Transverse colon (tissue), 4 donors: Measurements from ENCODE around the gene CLCNKA. TPM values are rescaled to one million over a fixed set of nuclear protein-coding genes. Genes with fewer than 3 reads are reported as not detected.

Source experiments
- DNase-seq: peaks from one replicate; pipeline ENCODE4 v3.0.0-alpha.2; 2019
- H3K27ac ChIP-seq, 4 donors: fragments of 200-600 bp; sonication (generic); 2 replicates each; pipeline ENCODE4 v1.5.1; 2016 to 2018; ENCODE audit warnings: inconsistent platforms in 4 of 4
- H3K27me3 ChIP-seq: fragments of 200-600 bp; sonication (generic); 2 replicates; pipeline ENCODE4 v1.5.1; 2017; ENCODE audit warnings: inconsistent platforms
- H3K36me3 ChIP-seq, 4 donors: fragments of 200-600 bp; sonication (generic); 2 replicates each; pipeline ENCODE4 v1.5.1; 2017 to 2019; ENCODE audit warnings: inconsistent platforms in 4 of 4
- H3K4me1 ChIP-seq, 4 donors: fragments of 200-600 bp; sonication (generic); 2 replicates each; pipeline ENCODE4 v1.5.1; 2017 to 2020; ENCODE audit warnings: inconsistent platforms in 4 of 4
- H3K4me3 ChIP-seq, 4 donors: fragments of 200-600 bp; sonication (generic); 1 replicate in 1 of 4; 2 replicates in 3 of 4; pipeline versions ENCODE4 v1.5.1 to v1.6.1; 2017 to 2019; ENCODE audit warnings: inconsistent platforms in 4 of 4
- H3K9me3 ChIP-seq, 2 donors: fragments of 200-600 bp; sonication (generic); 2 replicates each; pipeline ENCODE4 v1.5.1; 2017 to 2019; ENCODE audit warnings: inconsistent platforms in 2 of 2
- CTCF ChIP-seq, 5 experiments: fragments of 200-600 bp in 3 of 5; fragments of 450-650 bp in 2 of 5; sonication (generic) in 3 of 5; IDR thresholded peaks; 1 replicate in 2 of 5; 2 replicates in 3 of 5; pipeline ENCODE4 v1.5.1; 2016 to 2017; ENCODE audit warnings: antibody characterized with exemption in 5 of 5, inconsistent platforms in 3 of 5, mild to moderate bottlenecking in 2 of 5, moderate library complexity in 1 of 5
- EP300 ChIP-seq: sonication (generic); formaldehyde crosslinking; IDR thresholded peaks from one replicate; pipeline ENCODE4 v1.6.1; 2017; ENCODE audit warnings: antibody characterized with exemption, low read depth
- POLR2A ChIP-seq: fragments of 450-650 bp; IDR thresholded peaks from one replicate; pipeline ENCODE4 v1.6.1; 2016; ENCODE audit warnings: antibody characterized with exemption, mild to moderate bottlenecking, moderate library complexity
- POLR2AphosphoS5 ChIP-seq, 3 donors: sonication (generic); formaldehyde crosslinking; IDR thresholded peaks; one replicate each; pipeline ENCODE4 v1.6.1; 2016; ENCODE audit warnings: antibody characterized with exemption in 3 of 3
- WGBS, 2 donors: methylation state at CpG; one replicate each; pipeline ENCODE4 v1.1.5; 2018; ENCODE audit warnings: low coverage in 1 of 2; 5-methylcytosine and 5-hydroxymethylcytosine counted together
- in situ Hi-C, 4 donors: fragments of 200-750 bp; cut with MboI; loops; one replicate each; pipeline versions ENCODE4 v1.15.0 to v1.15.1; 2017; ENCODE audit warnings: low sequenced_read_pairs in 3 of 4, low pct_ligation_motif_present in 1 of 4, low pct_unique_long_range_greater_than_20kb in 1 of 4
- intact Hi-C: fragments of 100-400 bp; cut with DNase I; formaldehyde crosslinking; loops from one replicate; pipeline ENCODE4 v1.15.1; 2023; ENCODE audit warnings: low total_unique reads
- total RNA-seq, 4 donors: library from RNA; depleted of rRNA; stranded (reverse); fragments of >200 nt; gene quantifications; one replicate each; pipeline ENCODE4 v1.1.0, GENCODE V29; 2016

CLCNKA gene
- total RNA-seq, 4 donors from 2014 or later = 0.68 to 21.7 (median 0.79) TPM; not detected in 1

GRCh38 chr1:16078925-16079656 lies 57.3 kb downstream of the CLCNKA start:
- DNase-seq = peak; percentile 85
- peak overlapping the region in 1 of 4 donors; percentile 4 for H3K27ac ChIP-seq
- peak overlapping the region in 1 of 4 donors; percentile 25 for H3K4me3 ChIP-seq
- no peaks in the 10 kb centered on the region for H3K27me3 ChIP-seq
- H3K4me1 ChIP-seq = peaks cover 4 to 22% (median 13%) of the 10 kb centered on the region in 4 donors
- WGBS, 2 donors = 31% methylated on average over 9 of the region's 10 CpGs; no CpG with 5 or more reads in 1 of the 2 donors
- in situ Hi-C loops (loop anchor here in 2 of 4 donors (5.0 to 25.0 kb wide), 2 partner anchors 108 to 283 kb away; partner anchors contain the start of genes FBXO42 (in 1 of the 2) and SZRD1 (in 1 of the 2)), intact Hi-C loops (loop anchor here (1.0 to 10.0 kb wide), 3 partner anchors 108 to 286 kb away; partner anchors contain the start of gene SZRD1)
- TF ChIP-seq CTCF (IDR thresholded peaks at IDR 0.05) (peak; percentile 86 to 96 (median 87)), EP300 (no peak)
- H3K36me3 ChIP-seq = no peaks in the 10 kb centered on the region
- H3K9me3 ChIP-seq = no peaks in the 10 kb centered on the region

GRCh38 chr1:16080422-16081150 lies 58.8 kb downstream of the CLCNKA start:
- peaks cover 4 to 22% (median 11%) of the 10 kb centered on the region in 4 donors for H3K4me1 ChIP-seq
- no peaks in the 10 kb centered on the region for H3K9me3 ChIP-seq
- WGBS, 2 donors = 79 to 88% methylated on average over 3 to 5 of the region's 5 CpGs
- no peaks in the 10 kb centered on the region for H3K36me3 ChIP-seq
- TF ChIP-seq POLR2A (no peak), POLR2AphosphoS5 (IDR thresholded peaks at IDR 0.05) (no peak), CTCF (IDR thresholded peaks at IDR 0.05) (no peak), EP300 (no peak)
- no peak overlapping the region for H3K27ac ChIP-seq
- DNase-seq = no peak
- in situ Hi-C loops = loop anchor here in 3 of 4 donors (5.0 to 25.0 kb wide), 5 partner anchors 102 to 284 kb away; partner anchors contain the start of genes SZRD1 (in 2 of the 3) and FBXO42 (in 1 of the 3)
- no peak overlapping the region for H3K4me3 ChIP-seq
- H3K27me3 ChIP-seq = no peaks in the 10 kb centered on the region
- intact Hi-C loops = no loop called here

GRCh38 chr1:16081636-16082035 lies 59.8 kb downstream of the CLCNKA start:
- H3K27me3 ChIP-seq = no peaks in the 10 kb centered on the region
- 89 to 100% methylated on average over 1 to 9 of the region's 9 CpGs for WGBS, 2 donors
- no peak overlapping the region for H3K27ac ChIP-seq
- H3K4me3 ChIP-seq = no peak overlapping the region
- H3K9me3 ChIP-seq = no peaks in the 10 kb centered on the region
- no peak for TF ChIP-seq POLR2AphosphoS5 (IDR thresholded peaks at IDR 0.05)
- no peak for TF ChIP-seq POLR2A
- no peak for TF ChIP-seq CTCF (IDR thresholded peaks at IDR 0.05)
- TF ChIP-seq EP300 = no peak
- H3K36me3 ChIP-seq = no peaks in the 10 kb centered on the region
- peaks cover 4 to 22% (median 11%) of the 10 kb centered on the region in 4 donors for H3K4me1 ChIP-seq
- in situ Hi-C loops (loop anchor here in 3 of 4 donors (5.0 to 25.0 kb wide), 5 partner anchors 101 to 283 kb away; partner anchors contain the start of genes SZRD1 (in 2 of the 3) and FBXO42 (in 1 of the 3)), intact Hi-C loops (loop anchor here (1.0 kb wide), 1 partner anchor 106 kb away; no protein-coding TSS in a partner anchor)
- DNase-seq = no peak
